HL-60 (cell line): ENCODE data around the gene TANC1.

Source experiments
- GABPA ChIP-seq: IDR thresholded peaks from 2 replicates; pipeline ENCODE4 v1.6.1; 2012; ENCODE audit warnings: low read depth
- TF ChIP-seq, protein P1 (sequence below): IDR thresholded peaks from one replicate; pipeline ENCODE4 v1.5.1; 2011; ENCODE audit warnings: low read length, control low read depth, inconsistent platforms; ENCODE audit not compliant: insufficient read depth
- TF ChIP-seq, protein P2 (sequence below): IDR thresholded peaks from 2 replicates; pipeline ENCODE4 v1.6.1; 2012; ENCODE audit warnings: low read depth; ENCODE audit not compliant: insufficient replicate concordance

- TF ChIP-seq GABPA = no peak
- TF ChIP-seq, protein P1, sequence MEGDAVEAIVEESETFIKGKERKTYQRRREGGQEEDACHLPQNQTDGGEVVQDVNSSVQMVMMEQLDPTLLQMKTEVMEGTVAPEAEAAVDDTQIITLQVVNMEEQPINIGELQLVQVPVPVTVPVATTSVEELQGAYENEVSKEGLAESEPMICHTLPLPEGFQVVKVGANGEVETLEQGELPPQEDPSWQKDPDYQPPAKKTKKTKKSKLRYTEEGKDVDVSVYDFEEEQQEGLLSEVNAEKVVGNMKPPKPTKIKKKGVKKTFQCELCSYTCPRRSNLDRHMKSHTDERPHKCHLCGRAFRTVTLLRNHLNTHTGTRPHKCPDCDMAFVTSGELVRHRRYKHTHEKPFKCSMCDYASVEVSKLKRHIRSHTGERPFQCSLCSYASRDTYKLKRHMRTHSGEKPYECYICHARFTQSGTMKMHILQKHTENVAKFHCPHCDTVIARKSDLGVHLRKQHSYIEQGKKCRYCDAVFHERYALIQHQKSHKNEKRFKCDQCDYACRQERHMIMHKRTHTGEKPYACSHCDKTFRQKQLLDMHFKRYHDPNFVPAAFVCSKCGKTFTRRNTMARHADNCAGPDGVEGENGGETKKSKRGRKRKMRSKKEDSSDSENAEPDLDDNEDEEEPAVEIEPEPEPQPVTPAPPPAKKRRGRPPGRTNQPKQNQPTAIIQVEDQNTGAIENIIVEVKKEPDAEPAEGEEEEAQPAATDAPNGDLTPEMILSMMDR = no peak
- TF ChIP-seq, protein P2, sequence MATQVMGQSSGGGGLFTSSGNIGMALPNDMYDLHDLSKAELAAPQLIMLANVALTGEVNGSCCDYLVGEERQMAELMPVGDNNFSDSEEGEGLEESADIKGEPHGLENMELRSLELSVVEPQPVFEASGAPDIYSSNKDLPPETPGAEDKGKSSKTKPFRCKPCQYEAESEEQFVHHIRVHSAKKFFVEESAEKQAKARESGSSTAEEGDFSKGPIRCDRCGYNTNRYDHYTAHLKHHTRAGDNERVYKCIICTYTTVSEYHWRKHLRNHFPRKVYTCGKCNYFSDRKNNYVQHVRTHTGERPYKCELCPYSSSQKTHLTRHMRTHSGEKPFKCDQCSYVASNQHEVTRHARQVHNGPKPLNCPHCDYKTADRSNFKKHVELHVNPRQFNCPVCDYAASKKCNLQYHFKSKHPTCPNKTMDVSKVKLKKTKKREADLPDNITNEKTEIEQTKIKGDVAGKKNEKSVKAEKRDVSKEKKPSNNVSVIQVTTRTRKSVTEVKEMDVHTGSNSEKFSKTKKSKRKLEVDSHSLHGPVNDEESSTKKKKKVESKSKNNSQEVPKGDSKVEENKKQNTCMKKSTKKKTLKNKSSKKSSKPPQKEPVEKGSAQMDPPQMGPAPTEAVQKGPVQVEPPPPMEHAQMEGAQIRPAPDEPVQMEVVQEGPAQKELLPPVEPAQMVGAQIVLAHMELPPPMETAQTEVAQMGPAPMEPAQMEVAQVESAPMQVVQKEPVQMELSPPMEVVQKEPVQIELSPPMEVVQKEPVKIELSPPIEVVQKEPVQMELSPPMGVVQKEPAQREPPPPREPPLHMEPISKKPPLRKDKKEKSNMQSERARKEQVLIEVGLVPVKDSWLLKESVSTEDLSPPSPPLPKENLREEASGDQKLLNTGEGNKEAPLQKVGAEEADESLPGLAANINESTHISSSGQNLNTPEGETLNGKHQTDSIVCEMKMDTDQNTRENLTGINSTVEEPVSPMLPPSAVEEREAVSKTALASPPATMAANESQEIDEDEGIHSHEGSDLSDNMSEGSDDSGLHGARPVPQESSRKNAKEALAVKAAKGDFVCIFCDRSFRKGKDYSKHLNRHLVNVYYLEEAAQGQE = no peak
These were observed 192.0 kb downstream of the TANC1 start for GRCh38 chr2:159160412-159160811.
